GM12878 (cell line): ENCODE results near the gene FAM53B. TPM values are rescaled to one million over a fixed set of nuclear protein-coding genes. Genes with fewer than 3 reads are reported as not detected.

Experiments used
- ATAC-seq: fragments of 200-7000 bp; cut with Tn5 transposase; 3 replicates; pipeline ENCODE4 v1.9.1; 2020; ENCODE audit warnings: mild to moderate bottlenecking, moderate library complexity
- BruUV-seq: library from RNA; stranded (reverse); fragments of 400-500 nt; replicated peaks from 2 replicates; lab custom pipeline; 2021; lab: Mats Ljungman, UMichigan
- CTCF ChIA-PET: fragments of 300-600 bp; sonication (Branson Sonifier 250); formaldehyde crosslinking; extraction: SDS; loops from one replicate; lab custom pipeline; 2021; ENCODE audit warnings: inconsistent platforms; lab: Yijun Ruan, JAX
- POLR2A ChIA-PET: fragments of 350-600 bp; formaldehyde crosslinking; extraction: SDS; loops from one replicate; lab custom pipeline; 2021; ENCODE audit warnings: inconsistent platforms; lab: Charles Lee
- RAD21 ChIA-PET: fragments of 300-600 bp; sonication (Branson Sonifier 250); formaldehyde crosslinking; loops from one replicate; lab custom pipeline; 2023; ENCODE audit warnings: antibody characterized with exemption; ENCODE audit not compliant: unreplicated experiment; lab: Charles Lee
- SMC1A ChIA-PET: fragments of 300-600 bp; sonication (Branson Sonifier 250); formaldehyde crosslinking; loops from one replicate; lab custom pipeline; 2023; ENCODE audit not compliant: unreplicated experiment, uncharacterized antibody; lab: Charles Lee
- DNase-seq: peaks from one replicate; pipeline ENCODE4 v3.0.0-alpha.2; 2011; ENCODE audit warnings: low read depth, low spot score
- FAIRE-seq: peaks from 3 replicates; lab custom pipeline; 2011; peaks lifted over from hg19 to GRCh38; lab: Jason Lieb, UNC
- H2AFZ ChIP-seq: 2 replicates; pipeline ENCODE4 v1.6.0; 2011; ENCODE audit warnings: low read depth, low read length, control low read depth; ENCODE audit not compliant: control insufficient read depth
- H3K27ac ChIP-seq: 2 replicates; pipeline ENCODE4 v1.5.1; 2011; ENCODE audit warnings: control low read depth; ENCODE audit not compliant: control insufficient read depth, insufficient read depth
- H3K27me3 ChIP-seq, 2 experiments: replicated peaks in 1 of 2; 2 replicates each; pipeline versions ENCODE4 v1.6.0 to v1.6.1; 2011; ENCODE audit warnings: low read length in 1 of 2; ENCODE audit not compliant: control insufficient read depth in 2 of 2, insufficient read depth in 2 of 2
- H3K36me3 ChIP-seq, 2 experiments: 2 replicates each; pipeline ENCODE4 v1.5.1; 2011; ENCODE audit warnings: low read length in 1 of 2; ENCODE audit not compliant: control insufficient read depth in 2 of 2, insufficient read depth in 2 of 2
- H3K4me1 ChIP-seq: 2 replicates; pipeline ENCODE4 v1.6.1; 2011; ENCODE audit warnings: mild to moderate bottlenecking, low read length, moderate library complexity, mixed read lengths; ENCODE audit not compliant: control insufficient read depth, insufficient read depth
- H3K4me2 ChIP-seq: 2 replicates; pipeline ENCODE4 v1.6.0; 2011; ENCODE audit warnings: control low read depth; ENCODE audit not compliant: control insufficient read depth, insufficient read depth
- H3K4me3 ChIP-seq: fragments of 200-600 bp; sonication (generic); 2 replicates; pipeline ENCODE4 v1.5.1; 2016
- H3K79me2 ChIP-seq: 2 replicates; pipeline ENCODE4 v1.6.0; 2011; ENCODE audit warnings: low read length; ENCODE audit not compliant: control insufficient read depth, insufficient read depth
- H3K9ac ChIP-seq: 2 replicates; pipeline ENCODE4 v1.8.0; 2011; ENCODE audit warnings: low read length, control low read depth, mixed read lengths; ENCODE audit not compliant: control insufficient read depth, insufficient read depth
- H3K9me3 ChIP-seq: replicated peaks from 3 replicates; pipeline ENCODE4 v1.5.1; 2011; ENCODE audit warnings: mild to moderate bottlenecking, low read length; ENCODE audit not compliant: control insufficient read depth, insufficient read depth
- H4K20me1 ChIP-seq: 2 replicates; pipeline ENCODE4 v1.6.0; 2011; ENCODE audit not compliant: control insufficient read depth, insufficient read depth
- ASH2L ChIP-seq: fragments of 300-600, 200-600 bp; sonication (generic); IDR thresholded peaks from 2 replicates; pipeline ENCODE4 v1.6.1; 2017; ENCODE audit warnings: low read depth, mild to moderate bottlenecking, borderline replicate concordance
- BHLHE40 ChIP-seq, 2 experiments: fragments of 450-650 bp in 1 of 2; IDR thresholded peaks; 2 replicates each; pipeline ENCODE4 v1.6.1; 2011 to 2017; ENCODE audit warnings: low read depth in 2 of 2, borderline replicate concordance in 1 of 2, improper control_type of control experiment in 1 of 2, low read length in 1 of 2, mild to moderate bottlenecking in 1 of 2
- IKZF1 ChIP-seq: fragments of 450-650 bp; conservative IDR thresholded peaks from 2 replicates; pipeline ENCODE4 v1.6.1; 2017; ENCODE audit warnings: antibody characterized with exemption, mild to moderate bottlenecking
- MEF2B ChIP-seq: fragments of 450-650 bp; IDR thresholded peaks from 2 replicates; pipeline ENCODE4 v1.6.1; 2018; ENCODE audit warnings: mild to moderate bottlenecking, moderate library complexity; ENCODE audit not compliant: partially characterized antibody, poor library complexity, severe bottlenecking
- MTA2 ChIP-seq: fragments of 450-650 bp; IDR thresholded peaks from 2 replicates; pipeline ENCODE4 v1.6.1; 2016; ENCODE audit warnings: low read depth, mild to moderate bottlenecking, moderate library complexity
- MTA3 ChIP-seq: IDR thresholded peaks from 2 replicates; pipeline ENCODE4 v1.6.1; 2012; ENCODE audit warnings: low read length, inconsistent platforms, borderline replicate concordance
- PKNOX1 ChIP-seq: fragments of 450-650 bp; IDR thresholded peaks from 2 replicates; pipeline ENCODE4 v1.6.1; 2016; ENCODE audit warnings: mild to moderate bottlenecking
- RUNX3 ChIP-seq: IDR thresholded peaks from 2 replicates; pipeline ENCODE4 v1.6.1; 2012; ENCODE audit warnings: low read length, inconsistent platforms
- ZBTB40 ChIP-seq: fragments of 450-650 bp; IDR thresholded peaks from 2 replicates; pipeline ENCODE4 v1.6.1; 2016; ENCODE audit warnings: mild to moderate bottlenecking, moderate library complexity, borderline replicate concordance
- WGBS: methylation state at CpG from one replicate; pipeline ENCODE4 v1.1.6; 2016; ENCODE audit warnings: low lambda C conversion rate; ENCODE audit not compliant: insufficient replicate concordance, insufficient coverage; ENCODE audit errors: missing lambda C conversion rate; 5-methylcytosine and 5-hydroxymethylcytosine counted together
- in situ Hi-C: fragments of 300-500 bp; cut with MboI; formaldehyde crosslinking; loops from 9 replicates; pipeline ENCODE4 v1.14.3; 2018; ENCODE audit warnings: mixed read lengths
- intact Hi-C: fragments of 100-400 bp; cut with micrococcal nuclease; formaldehyde crosslinking; loops from one replicate; pipeline ENCODE4 v1.14.2; 2022; ENCODE audit not compliant: unreplicated experiment
- polyA plus RNA-seq, 11 experiments: library from polyadenylated mRNA; depleted of rRNA in 4 of 11; unstranded in 6 of 11; stranded (reverse) in 5 of 11; fragments of >200 nt; fragmentation: Nextera tagmentation in 4 of 11; fragmentation: Illumina TruSeq in 1 of 11; extraction: Ambion mirVana in 4 of 11; extraction: Trizol in 1 of 11; gene quantifications; 1 replicate in 1 of 11; 2 replicates in 10 of 11; pipeline versions ENCODE4 v1.2.1 to v1.2.3, GENCODE V29; 2011 to 2016; ENCODE audit warnings: inconsistent platforms in 2 of 11, missing spikeins in 2 of 11, low read depth in 1 of 11
- total RNA-seq, 4 experiments: library from RNA; depleted of rRNA in 3 of 4; stranded (reverse); fragments of >200 nt in 3 of 4; fragmentation: Illumina TruSeq in 1 of 4; extraction: Trizol in 1 of 4; gene quantifications; 2 replicates each; pipeline versions ENCODE4 v1.2.1 to v1.2.3, GENCODE V29; 2013 to 2021

Gene FAM53B
- total and polyA plus RNA-seq, 10 of the 15 experiments (the other 5 are each of a cell fraction or from before 2014, with no cell fraction given), result 0.05 to 26.3 (median 8.1) TPM

- TF ChIP-seq PKNOX1 (peak; percentile 6; the same call in 1 of the 2 replicates), BHLHE40 (IDR thresholded peaks at IDR 0.05; ENCODE audit: borderline replicate concordance in 1 of 2, low read depth in 2 of 2, low read length in 1 of 2) (peak in 1 of 2 experiments; percentile 18; a peak in 1 of 4 replicates), MTA3 (no peak)
These were observed 124.2 kb downstream of the FAM53B start (continued) for GRCh38 chr10:124619802-124620490.

GRCh38 chr10:124619195-124619594 is 125.0 kb downstream of the FAM53B start:
- H3K9me3 ChIP-seq, result no peaks in the 10 kb centered on the region
- no peak overlapping the region; the same call in 1 of the 2 replicates for H2AFZ ChIP-seq
- no peak for TF ChIP-seq ASH2L
- TF ChIP-seq MEF2B, result peak; percentile 14
- TF ChIP-seq MTA2, result no peak
- peak; percentile 33; the same call in 1 of the 2 replicates for TF ChIP-seq RUNX3
- TF ChIP-seq ZBTB40, result peak; percentile 80
- TF ChIP-seq IKZF1, result 0 out of 2 replicates have a peak, but pooled peaks have one; percentile 8
- 0 out of 4 replicates have a peak, but pooled peaks of 1 of the 2 experiments have one; percentile 4 for TF ChIP-seq BHLHE40 (IDR thresholded peaks at IDR 0.05; ENCODE audit: borderline replicate concordance in 1 of 2, low read depth in 2 of 2, low read length in 1 of 2)
- H3K27ac ChIP-seq, result peak overlapping the region; percentile 25
- FAIRE-seq (peak; percentile 47), DNase-seq (no peak), ATAC-seq (peak; percentile 68)
- no peaks in the 10 kb centered on the region for H3K79me2 ChIP-seq
- WGBS, result 20% methylated on average over 9 of the region's 9 CpGs
- intact Hi-C loops (no loop called here), in situ Hi-C loops (no loop called here)
- ChIA-PET CTCF (interaction anchor here (1.3 to 3.9 kb wide), 2 partner anchors 80 to 122 kb away, joined by 4 to 30 read pairs; no protein-coding TSS in a partner anchor), RAD21 (interaction anchor here (0.9 to 4.8 kb wide), 6 partner anchors 18 to 122 kb away, joined by 3 to 35 read pairs (median 4); no protein-coding TSS in a partner anchor), SMC1A (interaction anchor here (0.7 to 1.8 kb wide), 7 partner anchors 21 to 126 kb away, joined by 3 to 13 read pairs (median 3); no protein-coding TSS in a partner anchor), POLR2A (no interaction called here)
- no TSS peak for BruUV-seq
- no peaks in the 10 kb centered on the region for H4K20me1 ChIP-seq
- H3K4me1 ChIP-seq, result peaks cover 44% of the 10 kb centered on the region
- peaks cover 0 to 13% of the 10 kb centered on the region in 2 experiments; a peak in 2 of 4 replicates for H3K36me3 ChIP-seq
- peak overlapping the region; percentile 37; the same call in 1 of the 2 replicates for H3K9ac ChIP-seq
- peak overlapping the region; percentile 49; the same call in 1 of the 2 replicates for H3K4me3 ChIP-seq
- H3K27me3 ChIP-seq, result no peaks in the 10 kb centered on the region
- peak overlapping the region; percentile 77 for H3K4me2 ChIP-seq
